Nephron (organoid): ENCODE measurements around the gene FARSB.

Experiments
- H3K27ac Mint-ChIP-seq, 3 experiments: 2 replicates each; pipeline ENCODE4 v1.8.0; 2020; ENCODE audit warnings: mixed read lengths in 3 of 3, mild to moderate bottlenecking in 2 of 3, moderate library complexity in 1 of 3
- H3K27me3 Mint-ChIP-seq: 2 replicates; pipeline ENCODE4 v1.8.0; 2021; ENCODE audit warnings: low read depth, mild to moderate bottlenecking, moderate library complexity, mixed read lengths
- H3K36me3 Mint-ChIP-seq: 2 replicates; pipeline ENCODE4 v1.8.0; 2020; ENCODE audit warnings: low read depth, mixed read lengths
- H3K4me1 Mint-ChIP-seq: 2 replicates; pipeline ENCODE4 v1.8.0; 2020; ENCODE audit warnings: mixed read lengths
- H3K4me3 Mint-ChIP-seq, 3 experiments: 2 replicates each; pipeline ENCODE4 v1.8.0; 2020; ENCODE audit warnings: mild to moderate bottlenecking in 3 of 3, mixed read lengths in 3 of 3, moderate library complexity in 2 of 3
- H3K9me3 Mint-ChIP-seq: 2 replicates; pipeline ENCODE4 v1.8.0; 2020; ENCODE audit warnings: mixed read lengths
- CTCF ChIP-seq, 3 experiments: fragments of 200-600 bp; sonication (generic); IDR thresholded peaks; one replicate each; pipeline ENCODE4 v1.5.0; 2021; ENCODE audit warnings: antibody characterized with exemption in 3 of 3; ENCODE audit not compliant: unreplicated experiment in 3 of 3

FARSB gene

GRCh38 chr2:222545823-222546795 lies 109.8 kb downstream of the FARSB start:
- H3K36me3 Mint-ChIP-seq: no peaks in the 10 kb centered on the region
- no peaks in the 10 kb centered on the region for H3K9me3 Mint-ChIP-seq
- peaks cover 4% of the 10 kb centered on the region for H3K27me3 Mint-ChIP-seq
- H3K27ac Mint-ChIP-seq: peak overlapping the region; percentile 49 to 60 (median 59)
- no peak for TF ChIP-seq CTCF (IDR thresholded peaks at IDR 0.05; ENCODE audit: unreplicated experiment in 3 of 3)
- peaks cover 23% of the 10 kb centered on the region for H3K4me1 Mint-ChIP-seq
- no peak overlapping the region for H3K4me3 Mint-ChIP-seq

GRCh38 chr2:222544661-222545060 lies 111.2 kb downstream of the FARSB start:
- H3K9me3 Mint-ChIP-seq: no peaks in the 10 kb centered on the region
- H3K4me3 Mint-ChIP-seq: no peak overlapping the region
- H3K27me3 Mint-ChIP-seq: peaks cover 4% of the 10 kb centered on the region
- no peak for TF ChIP-seq CTCF (IDR thresholded peaks at IDR 0.05; ENCODE audit: unreplicated experiment in 3 of 3)
- H3K27ac Mint-ChIP-seq: no peak overlapping the region
- no peaks in the 10 kb centered on the region for H3K36me3 Mint-ChIP-seq
- H3K4me1 Mint-ChIP-seq: peaks cover 23% of the 10 kb centered on the region

- Mint-ChIP-seq H3K27ac (no peak overlapping the region), H3K4me3 (no peak overlapping the region), H3K9me3 (no peaks in the 10 kb centered on the region), H3K4me1 (peaks cover 9% of the 10 kb centered on the region), H3K36me3 (no peaks in the 10 kb centered on the region), H3K27me3 (peaks cover 3% of the 10 kb centered on the region)
- TF ChIP-seq CTCF (IDR thresholded peaks at IDR 0.05; ENCODE audit: unreplicated experiment in 3 of 3): no peak
Observed at GRCh38 chr2:222538535-222538934, 117.4 kb downstream of the FARSB start.

- H3K9me3 Mint-ChIP-seq: peaks cover 4% of the 10 kb centered on the region
- H3K4me1 Mint-ChIP-seq: peaks cover 15% of the 10 kb centered on the region
- no peak overlapping the region for H3K27ac Mint-ChIP-seq
- peaks cover 8% of the 10 kb centered on the region for H3K27me3 Mint-ChIP-seq
- no peak overlapping the region for H3K4me3 Mint-ChIP-seq
- no peak for TF ChIP-seq CTCF (IDR thresholded peaks at IDR 0.05; ENCODE audit: unreplicated experiment in 3 of 3)
- peaks cover 4% of the 10 kb centered on the region for H3K36me3 Mint-ChIP-seq
Observed at GRCh38 chr2:222535477-222535876, 120.4 kb downstream of the FARSB start.

- peaks cover 14% of the 10 kb centered on the region for H3K4me1 Mint-ChIP-seq
- no peak overlapping the region for H3K27ac Mint-ChIP-seq
- H3K9me3 Mint-ChIP-seq: peaks cover 12% of the 10 kb centered on the region
- H3K4me3 Mint-ChIP-seq: no peak overlapping the region
- no peak for TF ChIP-seq CTCF (IDR thresholded peaks at IDR 0.05; ENCODE audit: unreplicated experiment in 3 of 3)
- peaks cover 5% of the 10 kb centered on the region for H3K27me3 Mint-ChIP-seq
- peaks cover 12% of the 10 kb centered on the region for H3K36me3 Mint-ChIP-seq
Observed at GRCh38 chr2:222532315-222532714, 123.6 kb downstream of the FARSB start.
